GM12878 (cell line): ENCODE data around the gene YIF1A. TPM values are rescaled to one million over a fixed set of nuclear protein-coding genes. Genes with fewer than 3 reads are reported as not detected.

ENCODE experiments used
- ATAC-seq: fragments of 200-7000 bp; cut with Tn5 transposase; 3 replicates; pipeline ENCODE4 v1.9.1; 2020; ENCODE audit warnings: mild to moderate bottlenecking, moderate library complexity
- BruUV-seq: library from RNA; stranded (reverse); fragments of 400-500 nt; replicated peaks from 2 replicates; lab custom pipeline; 2021; lab: Mats Ljungman, UMichigan
- CTCF ChIA-PET: fragments of 300-600 bp; sonication (Branson Sonifier 250); formaldehyde crosslinking; extraction: SDS; loops from one replicate; lab custom pipeline; 2021; ENCODE audit warnings: inconsistent platforms; lab: Yijun Ruan, JAX
- POLR2A ChIA-PET: fragments of 350-600 bp; formaldehyde crosslinking; extraction: SDS; loops from one replicate; lab custom pipeline; 2021; ENCODE audit warnings: inconsistent platforms; lab: Charles Lee
- RAD21 ChIA-PET: fragments of 300-600 bp; sonication (Branson Sonifier 250); formaldehyde crosslinking; loops from one replicate; lab custom pipeline; 2023; ENCODE audit warnings: antibody characterized with exemption; ENCODE audit not compliant: unreplicated experiment; lab: Charles Lee
- SMC1A ChIA-PET: fragments of 300-600 bp; sonication (Branson Sonifier 250); formaldehyde crosslinking; loops from one replicate; lab custom pipeline; 2023; ENCODE audit not compliant: unreplicated experiment, uncharacterized antibody; lab: Charles Lee
- DNase-seq: peaks from one replicate; pipeline ENCODE4 v3.0.0-alpha.2; 2011; ENCODE audit warnings: low read depth, low spot score
- FAIRE-seq: peaks from 3 replicates; lab custom pipeline; 2011; peaks lifted over from hg19 to GRCh38; lab: Jason Lieb, UNC
- H2AFZ ChIP-seq: 2 replicates; pipeline ENCODE4 v1.6.0; 2011; ENCODE audit warnings: low read depth, low read length, control low read depth; ENCODE audit not compliant: control insufficient read depth
- H3K27ac ChIP-seq: 2 replicates; pipeline ENCODE4 v1.5.1; 2011; ENCODE audit warnings: control low read depth; ENCODE audit not compliant: control insufficient read depth, insufficient read depth
- H3K27me3 ChIP-seq, 2 experiments: replicated peaks in 1 of 2; 2 replicates each; pipeline versions ENCODE4 v1.6.0 to v1.6.1; 2011; ENCODE audit warnings: low read length in 1 of 2; ENCODE audit not compliant: control insufficient read depth in 2 of 2, insufficient read depth in 2 of 2
- H3K36me3 ChIP-seq, 2 experiments: 2 replicates each; pipeline ENCODE4 v1.5.1; 2011; ENCODE audit warnings: low read length in 1 of 2; ENCODE audit not compliant: control insufficient read depth in 2 of 2, insufficient read depth in 2 of 2
- H3K4me1 ChIP-seq: 2 replicates; pipeline ENCODE4 v1.6.1; 2011; ENCODE audit warnings: mild to moderate bottlenecking, low read length, moderate library complexity, mixed read lengths; ENCODE audit not compliant: control insufficient read depth, insufficient read depth
- H3K4me2 ChIP-seq: 2 replicates; pipeline ENCODE4 v1.6.0; 2011; ENCODE audit warnings: control low read depth; ENCODE audit not compliant: control insufficient read depth, insufficient read depth
- H3K4me3 ChIP-seq: fragments of 200-600 bp; sonication (generic); 2 replicates; pipeline ENCODE4 v1.5.1; 2016
- H3K79me2 ChIP-seq: 2 replicates; pipeline ENCODE4 v1.6.0; 2011; ENCODE audit warnings: low read length; ENCODE audit not compliant: control insufficient read depth, insufficient read depth
- H3K9ac ChIP-seq: 2 replicates; pipeline ENCODE4 v1.8.0; 2011; ENCODE audit warnings: low read length, control low read depth, mixed read lengths; ENCODE audit not compliant: control insufficient read depth, insufficient read depth
- H3K9me3 ChIP-seq: replicated peaks from 3 replicates; pipeline ENCODE4 v1.5.1; 2011; ENCODE audit warnings: mild to moderate bottlenecking, low read length; ENCODE audit not compliant: control insufficient read depth, insufficient read depth
- H4K20me1 ChIP-seq: 2 replicates; pipeline ENCODE4 v1.6.0; 2011; ENCODE audit not compliant: control insufficient read depth, insufficient read depth
- ASH2L ChIP-seq: fragments of 300-600, 200-600 bp; sonication (generic); IDR thresholded peaks from 2 replicates; pipeline ENCODE4 v1.6.1; 2017; ENCODE audit warnings: low read depth, mild to moderate bottlenecking, borderline replicate concordance
- BCL11A ChIP-seq: IDR thresholded peaks from 2 replicates; pipeline ENCODE4 v1.6.1; 2011; ENCODE audit warnings: low read depth, low read length
- BHLHE40 ChIP-seq, 2 experiments: fragments of 450-650 bp in 1 of 2; IDR thresholded peaks; 2 replicates each; pipeline ENCODE4 v1.6.1; 2011 to 2017; ENCODE audit warnings: low read depth in 2 of 2, borderline replicate concordance in 1 of 2, improper control_type of control experiment in 1 of 2, low read length in 1 of 2, mild to moderate bottlenecking in 1 of 2
- BRCA1 ChIP-seq: IDR thresholded peaks from 2 replicates; pipeline ENCODE4 v1.6.1; 2011; ENCODE audit warnings: low read depth, low read length, improper control_type of control experiment
- CHD2 ChIP-seq: IDR thresholded peaks from 2 replicates; pipeline ENCODE4 v1.6.1; 2011; ENCODE audit warnings: low read depth, low read length, improper control_type of control experiment, borderline replicate concordance
- CREB1 ChIP-seq: IDR thresholded peaks from 2 replicates; pipeline ENCODE4 v1.6.1; 2012; ENCODE audit warnings: low read depth, mild to moderate bottlenecking, inconsistent platforms
- CREM ChIP-seq: IDR thresholded peaks from 2 replicates; pipeline ENCODE4 v1.6.1; 2014; ENCODE audit warnings: antibody characterized with exemption, low read depth
- IKZF1 ChIP-seq: fragments of 450-650 bp; conservative IDR thresholded peaks from 2 replicates; pipeline ENCODE4 v1.6.1; 2017; ENCODE audit warnings: antibody characterized with exemption, mild to moderate bottlenecking
- IRF4 ChIP-seq: IDR thresholded peaks from 2 replicates; pipeline ENCODE4 v1.6.1; 2011; ENCODE audit warnings: low read depth, low read length
- MEF2B ChIP-seq: fragments of 450-650 bp; IDR thresholded peaks from 2 replicates; pipeline ENCODE4 v1.6.1; 2018; ENCODE audit warnings: mild to moderate bottlenecking, moderate library complexity; ENCODE audit not compliant: partially characterized antibody, poor library complexity, severe bottlenecking
- MTA2 ChIP-seq: fragments of 450-650 bp; IDR thresholded peaks from 2 replicates; pipeline ENCODE4 v1.6.1; 2016; ENCODE audit warnings: low read depth, mild to moderate bottlenecking, moderate library complexity
- PAX5 ChIP-seq: IDR thresholded peaks from 2 replicates; pipeline ENCODE4 v1.6.1; 2011; ENCODE audit warnings: low read depth, low read length, borderline replicate concordance
- RUNX3 ChIP-seq: IDR thresholded peaks from 2 replicates; pipeline ENCODE4 v1.6.1; 2012; ENCODE audit warnings: low read length, inconsistent platforms
- SMARCA5 ChIP-seq: fragments of 450-650 bp; IDR thresholded peaks from 2 replicates; pipeline ENCODE4 v1.6.1; 2017; ENCODE audit warnings: mild to moderate bottlenecking
- SP1 ChIP-seq: IDR thresholded peaks from one replicate; pipeline ENCODE4 v1.6.1; 2011; ENCODE audit warnings: low read depth, low read length
- SPI1 ChIP-seq: IDR thresholded peaks from 2 replicates; pipeline ENCODE4 v1.6.1; 2011; ENCODE audit warnings: low read depth, mild to moderate bottlenecking, low read length, moderate library complexity, borderline replicate concordance; ENCODE audit not compliant: insufficient read depth
- SRF ChIP-seq, 2 experiments: IDR thresholded peaks; 2 replicates each; pipeline ENCODE4 v1.6.1; 2011; ENCODE audit warnings: low read depth in 2 of 2, low read length in 2 of 2, mild to moderate bottlenecking in 1 of 2, moderate library complexity in 1 of 2
- TCF12 ChIP-seq: IDR thresholded peaks from 2 replicates; pipeline ENCODE4 v1.6.1; 2011; ENCODE audit warnings: low read depth, mild to moderate bottlenecking, low read length
- ZNF217 ChIP-seq: fragments of 450-650 bp; IDR thresholded peaks from 2 replicates; pipeline ENCODE4 v1.6.1; 2017; ENCODE audit warnings: antibody characterized with exemption, mild to moderate bottlenecking
- WGBS: methylation state at CpG from one replicate; pipeline ENCODE4 v1.1.6; 2016; ENCODE audit warnings: low lambda C conversion rate; ENCODE audit not compliant: insufficient replicate concordance, insufficient coverage; ENCODE audit errors: missing lambda C conversion rate; 5-methylcytosine and 5-hydroxymethylcytosine counted together
- in situ Hi-C: fragments of 300-500 bp; cut with MboI; formaldehyde crosslinking; loops from 9 replicates; pipeline ENCODE4 v1.14.3; 2018; ENCODE audit warnings: mixed read lengths
- intact Hi-C: fragments of 100-400 bp; cut with micrococcal nuclease; formaldehyde crosslinking; loops from one replicate; pipeline ENCODE4 v1.14.2; 2022; ENCODE audit not compliant: unreplicated experiment
- polyA plus RNA-seq, 11 experiments: library from polyadenylated mRNA; depleted of rRNA in 4 of 11; unstranded in 6 of 11; stranded (reverse) in 5 of 11; fragments of >200 nt; fragmentation: Nextera tagmentation in 4 of 11; fragmentation: Illumina TruSeq in 1 of 11; extraction: Ambion mirVana in 4 of 11; extraction: Trizol in 1 of 11; gene quantifications; 1 replicate in 1 of 11; 2 replicates in 10 of 11; pipeline versions ENCODE4 v1.2.1 to v1.2.3, GENCODE V29; 2011 to 2016; ENCODE audit warnings: inconsistent platforms in 2 of 11, missing spikeins in 2 of 11, low read depth in 1 of 11
- total RNA-seq, 4 experiments: library from RNA; depleted of rRNA in 3 of 4; stranded (reverse); fragments of >200 nt in 3 of 4; fragmentation: Illumina TruSeq in 1 of 4; extraction: Trizol in 1 of 4; gene quantifications; 2 replicates each; pipeline versions ENCODE4 v1.2.1 to v1.2.3, GENCODE V29; 2013 to 2021
- TF ChIP-seq, protein P1 (sequence below): IDR thresholded peaks from 2 replicates; pipeline ENCODE4 v1.6.1; 2011; ENCODE audit warnings: low read depth, low read length, improper control_type of control experiment, borderline replicate concordance
- TF ChIP-seq, protein P2 (sequence below): IDR thresholded peaks from 2 replicates; pipeline ENCODE4 v1.6.1; 2011; ENCODE audit warnings: borderline replicate concordance, low read depth, mild to moderate bottlenecking, moderate library complexity, mixed read lengths, low read length; ENCODE audit not compliant: insufficient read depth; ENCODE audit errors: extremely low read length

Gene YIF1A
- total and polyA plus RNA-seq, 10 of the 15 experiments (the other 5 are each of a cell fraction or from before 2014, with no cell fraction given): 6.6 to 128 (median 71.7) TPM

DNA sequence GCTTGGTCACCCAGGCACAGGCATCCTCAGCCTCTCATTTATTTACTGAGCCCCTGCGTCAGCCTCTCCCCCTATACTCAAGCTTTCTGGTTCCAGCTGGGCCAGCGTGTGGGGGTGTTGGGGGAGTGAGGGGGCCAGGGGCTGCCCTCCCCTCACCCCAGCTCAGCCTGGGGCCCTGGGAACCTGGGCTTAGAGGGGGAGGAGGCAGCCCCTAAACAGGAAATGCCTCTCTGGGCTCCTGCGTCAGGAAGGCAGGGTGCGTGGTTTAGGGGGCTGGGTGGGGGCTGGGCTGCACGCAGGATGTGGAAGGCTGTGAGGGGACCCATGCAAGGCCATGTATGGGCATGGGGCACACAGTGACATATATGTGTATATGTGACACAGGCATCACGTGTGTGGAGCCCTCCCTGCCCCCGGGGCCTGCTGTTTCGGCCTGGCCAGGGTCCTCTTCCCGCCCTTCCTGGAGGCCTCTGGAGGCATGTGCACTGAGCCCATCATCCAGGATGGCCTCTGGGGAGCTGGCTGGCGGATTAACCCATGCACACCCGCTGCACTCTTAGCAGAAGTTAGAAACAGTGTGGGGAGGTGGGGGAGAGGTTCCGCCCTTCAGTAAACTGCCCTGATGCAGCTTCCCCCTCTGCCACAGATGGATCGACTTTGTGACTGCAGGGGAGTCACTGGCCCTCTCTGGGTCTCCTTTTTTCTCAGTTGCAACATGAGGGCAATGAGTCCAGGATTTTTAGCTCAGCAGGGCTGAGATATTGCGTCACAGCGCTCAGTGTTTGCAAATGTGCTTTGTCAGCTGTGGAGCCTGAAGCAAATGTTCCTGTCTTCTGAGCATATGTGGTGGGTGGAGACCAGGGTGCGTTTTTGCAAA lies 29.0 kb upstream of the YIF1A start:
- ChIA-PET RAD21 (interaction anchor here (0.6 to 0.8 kb wide), 2 partner anchors 68 to 245 kb away, joined by 3 to 5 read pairs; no protein-coding TSS in a partner anchor), CTCF (interaction anchor here (1.0 to 1.9 kb wide), 3 partner anchors 9 to 68 kb away, joined by 3 to 7 read pairs (median 6); partner anchors contain the start of gene YIF1A), POLR2A (interaction anchor here (0.9 to 1.6 kb wide), 2 partner anchors 29 to 50 kb away, joined by 3 read pairs; partner anchors contain the start of genes RAB1B and YIF1A), SMC1A (interaction anchor here (1.2 kb wide), 3 partner anchors 11 to 32 kb away, joined by 3 to 4 read pairs (median 3); no protein-coding TSS in a partner anchor)
- H3K4me3 ChIP-seq: no peak overlapping the region
- intact Hi-C loops: no loop called here
- peak; percentile 81 for ATAC-seq
- no peaks in the 10 kb centered on the region for H3K79me2 ChIP-seq
- H3K36me3 ChIP-seq: no peaks in the 10 kb centered on the region
- H4K20me1 ChIP-seq: no peaks in the 10 kb centered on the region
- H3K4me2 ChIP-seq: peak overlapping the region; percentile 70
- no peaks in the 10 kb centered on the region; the same call in 2 of the 3 replicates for H3K9me3 ChIP-seq
- H3K9ac ChIP-seq: peak overlapping the region; percentile 50
- no peaks in the 10 kb centered on the region; a peak in 1 of 4 replicates for H3K27me3 ChIP-seq
- peak overlapping the region; percentile 82 for H2AFZ ChIP-seq
- peak overlapping the region; percentile 82 for H3K27ac ChIP-seq
- no peak for DNase-seq
- BruUV-seq: no TSS peak
- in situ Hi-C loops: no loop called here
- peaks cover 18% of the 10 kb centered on the region for H3K4me1 ChIP-seq
- 18% methylated on average over 16 of the region's 16 CpGs for WGBS
- peak; percentile 47 for FAIRE-seq
- peak; percentile 12 to 60; a peak in 1 of 4 replicates for TF ChIP-seq BHLHE40 (IDR thresholded peaks at IDR 0.05; ENCODE audit: borderline replicate concordance in 1 of 2, low read depth in 2 of 2, low read length in 1 of 2)
- peak; percentile 13; the same call in 1 of the 2 replicates for TF ChIP-seq BCL11A
- no peak for TF ChIP-seq SMARCA5
- TF ChIP-seq IKZF1: peak; percentile 25; the same call in 1 of the 2 replicates
- 0 out of 2 replicates have a peak, but pooled peaks have one; percentile 53 for TF ChIP-seq CHD2
- peak; percentile 68; the same call in 1 of the 2 replicates for TF ChIP-seq PAX5
- peak; percentile 49 for TF ChIP-seq SP1
- TF ChIP-seq, protein P1, sequence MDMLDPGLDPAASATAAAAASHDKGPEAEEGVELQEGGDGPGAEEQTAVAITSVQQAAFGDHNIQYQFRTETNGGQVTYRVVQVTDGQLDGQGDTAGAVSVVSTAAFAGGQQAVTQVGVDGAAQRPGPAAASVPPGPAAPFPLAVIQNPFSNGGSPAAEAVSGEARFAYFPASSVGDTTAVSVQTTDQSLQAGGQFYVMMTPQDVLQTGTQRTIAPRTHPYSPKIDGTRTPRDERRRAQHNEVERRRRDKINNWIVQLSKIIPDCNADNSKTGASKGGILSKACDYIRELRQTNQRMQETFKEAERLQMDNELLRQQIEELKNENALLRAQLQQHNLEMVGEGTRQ: peak; percentile 7; the same call in 1 of the 2 replicates
- 0 out of 2 replicates have a peak, but pooled peaks have one; percentile 27 for TF ChIP-seq RUNX3
- TF ChIP-seq ZNF217: no peak
- TF ChIP-seq MTA2: 0 out of 2 replicates have a peak, but pooled peaks have one; percentile 20
- 0 out of 2 replicates have a peak, but pooled peaks have one; percentile 44 for TF ChIP-seq CREM
- TF ChIP-seq MEF2B: peak; percentile 24
- TF ChIP-seq BRCA1: no peak
- peak; percentile 95 to 97 for TF ChIP-seq SRF (IDR thresholded peaks at IDR 0.05; ENCODE audit: low read depth in 2 of 2, low read length in 2 of 2)
- no peak for TF ChIP-seq ASH2L
- peak; percentile 61; the same call in 1 of the 2 replicates for TF ChIP-seq TCF12
- TF ChIP-seq IRF4: no peak
- TF ChIP-seq SPI1: peak; percentile 40; the same call in 1 of the 2 replicates
- TF ChIP-seq, protein P2, sequence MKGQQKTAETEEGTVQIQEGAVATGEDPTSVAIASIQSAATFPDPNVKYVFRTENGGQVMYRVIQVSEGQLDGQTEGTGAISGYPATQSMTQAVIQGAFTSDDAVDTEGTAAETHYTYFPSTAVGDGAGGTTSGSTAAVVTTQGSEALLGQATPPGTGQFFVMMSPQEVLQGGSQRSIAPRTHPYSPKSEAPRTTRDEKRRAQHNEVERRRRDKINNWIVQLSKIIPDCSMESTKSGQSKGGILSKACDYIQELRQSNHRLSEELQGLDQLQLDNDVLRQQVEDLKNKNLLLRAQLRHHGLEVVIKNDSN: peak; percentile 73
- peak; percentile 48; the same call in 1 of the 2 replicates for TF ChIP-seq CREB1
